Thyroid gland (tissue), 4 donors: ENCODE measurements around the gene NCAPH2.

Experiments used
- POLR2A ChIP-seq, 2 donors: fragments of 450-650 bp; IDR thresholded peaks; one replicate each; pipeline ENCODE4 v1.6.1; 2017; ENCODE audit warnings: antibody characterized with exemption in 2 of 2, mild to moderate bottlenecking in 2 of 2, moderate library complexity in 1 of 2
- TF ChIP-seq, protein P1 (sequence below), 6 experiments: fragments of 200-600 bp in 3 of 6; fragments of 450-650 bp in 3 of 6; sonication (generic) in 3 of 6; IDR thresholded peaks; one replicate each; pipeline ENCODE4 v1.5.1; 2016 to 2019; ENCODE audit warnings: antibody characterized with exemption in 6 of 6, mild to moderate bottlenecking in 2 of 6, inconsistent platforms in 1 of 6, moderate library complexity in 1 of 6

- TF ChIP-seq, protein P1, sequence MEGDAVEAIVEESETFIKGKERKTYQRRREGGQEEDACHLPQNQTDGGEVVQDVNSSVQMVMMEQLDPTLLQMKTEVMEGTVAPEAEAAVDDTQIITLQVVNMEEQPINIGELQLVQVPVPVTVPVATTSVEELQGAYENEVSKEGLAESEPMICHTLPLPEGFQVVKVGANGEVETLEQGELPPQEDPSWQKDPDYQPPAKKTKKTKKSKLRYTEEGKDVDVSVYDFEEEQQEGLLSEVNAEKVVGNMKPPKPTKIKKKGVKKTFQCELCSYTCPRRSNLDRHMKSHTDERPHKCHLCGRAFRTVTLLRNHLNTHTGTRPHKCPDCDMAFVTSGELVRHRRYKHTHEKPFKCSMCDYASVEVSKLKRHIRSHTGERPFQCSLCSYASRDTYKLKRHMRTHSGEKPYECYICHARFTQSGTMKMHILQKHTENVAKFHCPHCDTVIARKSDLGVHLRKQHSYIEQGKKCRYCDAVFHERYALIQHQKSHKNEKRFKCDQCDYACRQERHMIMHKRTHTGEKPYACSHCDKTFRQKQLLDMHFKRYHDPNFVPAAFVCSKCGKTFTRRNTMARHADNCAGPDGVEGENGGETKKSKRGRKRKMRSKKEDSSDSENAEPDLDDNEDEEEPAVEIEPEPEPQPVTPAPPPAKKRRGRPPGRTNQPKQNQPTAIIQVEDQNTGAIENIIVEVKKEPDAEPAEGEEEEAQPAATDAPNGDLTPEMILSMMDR (IDR thresholded peaks at IDR 0.05), result peak in 1 of 6 experiments; percentile 36
- TF ChIP-seq POLR2A (IDR thresholded peaks at IDR 0.05), result peak in 1 of 2 donors; percentile 16
Measured at GRCh38 chr22:50525858-50526107, 17.8 kb downstream of the NCAPH2 start.
